ENCODE measurements around the gene AHI1. TPM values are rescaled to one million over a fixed set of nuclear protein-coding genes. Genes with fewer than 3 reads are reported as not detected.

AHI1 gene
- total and polyA plus RNA-seq, 12 donors: 4.1 to 19.8 (median 11.9) TPM

- H3K4me3 ChIP-seq: no peak overlapping the region
- ATAC-seq: no peak
Observed at GRCh38 chr6:135267085-135267484, 230.5 kb downstream of the AHI1 start.

GRCh38 chr6:135266675-135267074, 230.9 kb downstream of the AHI1 start:
- 82 to 87% methylated on average over 8 of the region's 8 CpGs for WGBS, 2 donors
- H3K9me3 ChIP-seq: no peaks in the 10 kb centered on the region
- intact Hi-C loops (cut with DNase I): no loop called here
- peaks cover 0 to 5% (median 0%) of the 10 kb centered on the region in 7 donors for H3K27me3 ChIP-seq
- peaks cover 0 to 6% (median 0%) of the 10 kb centered on the region in 9 donors for H3K4me1 ChIP-seq
- no peaks in the 10 kb centered on the region for H3K36me3 ChIP-seq
- TF ChIP-seq CTCF (IDR thresholded peaks at IDR 0.05): no peak
- ATAC-seq (no peak), DNase-seq (no peak)
- no peak overlapping the region for H3K4me3 ChIP-seq
- no peak overlapping the region for H3K27ac ChIP-seq

More at GRCh38 chr6:135267085-135267484, 230.5 kb downstream of the AHI1 start:
- no peak for DNase-seq
- WGBS, 2 donors: 57 to 58% methylated on average over 2 of the region's 2 CpGs
- no peak for TF ChIP-seq CTCF (IDR thresholded peaks at IDR 0.05)
- H3K36me3 ChIP-seq: no peaks in the 10 kb centered on the region
- peaks cover 0 to 6% (median 0%) of the 10 kb centered on the region in 9 donors for H3K4me1 ChIP-seq
- peaks cover 0 to 8% (median 0%) of the 10 kb centered on the region in 7 donors for H3K27me3 ChIP-seq
- intact Hi-C loops (cut with DNase I): no loop called here
- H3K9me3 ChIP-seq: no peaks in the 10 kb centered on the region
- no peak overlapping the region for H3K27ac ChIP-seq

- H3K36me3 ChIP-seq: no peaks in the 10 kb centered on the region
- no peak overlapping the region for H3K4me3 ChIP-seq
- peaks cover 0 to 6% (median 0%) of the 10 kb centered on the region in 9 donors for H3K4me1 ChIP-seq
- no peak for DNase-seq
- no peak overlapping the region for H3K27ac ChIP-seq
- peaks cover 0 to 6% (median under 1%) of the 10 kb centered on the region in 7 donors for H3K27me3 ChIP-seq
- WGBS, 2 donors: 91 to 96% methylated on average over 3 of the region's 3 CpGs
- ATAC-seq: no peak
- H3K9me3 ChIP-seq: no peaks in the 10 kb centered on the region
- no peak for TF ChIP-seq CTCF (IDR thresholded peaks at IDR 0.05)
- intact Hi-C loops (cut with DNase I): no loop called here
Observed at GRCh38 chr6:135265278-135265677, 232.3 kb downstream of the AHI1 start.

- Histone ChIP-seq H3K27me3 (peaks cover 0 to 10% (median 4%) of the 10 kb centered on the region in 7 donors), H3K4me3 (no peak overlapping the region), H3K4me1 (no peaks in the 10 kb centered on the region), H3K9me3 (no peaks in the 10 kb centered on the region), H3K27ac (no peak overlapping the region), H3K36me3 (no peaks in the 10 kb centered on the region)
- 66 to 75% methylated on average over 15 of the region's 15 CpGs for WGBS, 2 donors
- no peak for DNase-seq
- TF ChIP-seq CTCF (IDR thresholded peaks at IDR 0.05): no peak
- ATAC-seq: no peak
- intact Hi-C loops (cut with DNase I): no loop called here
Observed at GRCh38 chr6:135261872-135262725, 235.4 kb downstream of the AHI1 start.
